ENCODE data around the gene PSTPIP2.

PSTPIP2 gene

GRCh38 chr18:46040747-46041104 lies 31.3 kb downstream of the PSTPIP2 start:
- H3K4me3 ChIP-seq (ENCODE audit: low read depth, low read length) = no peak overlapping the region
- no peak for DNase-seq (ENCODE audit: low read depth)

GRCh38 chr18:46040033-46040746 lies 31.9 kb downstream of the PSTPIP2 start:
- DNase-seq (ENCODE audit: low read depth) = no peak
- H3K4me3 ChIP-seq (ENCODE audit: low read depth, low read length) = no peak overlapping the region

- DNase-seq (ENCODE audit: low read depth) = no peak
- H3K4me3 ChIP-seq (ENCODE audit: low read depth, low read length) = no peak overlapping the region
Observed at GRCh38 chr18:46037512-46038305, 34.4 kb downstream of the PSTPIP2 start.

GRCh38 chr18:46035696-46036680 lies 36.1 kb downstream of the PSTPIP2 start:
- no peak overlapping the region for H3K4me3 ChIP-seq (ENCODE audit: low read depth, low read length)
- no peak for DNase-seq (ENCODE audit: low read depth)

- no peak overlapping the region for H3K4me3 ChIP-seq (ENCODE audit: low read depth, low read length)
Observed at GRCh38 chr18:46034230-46034629, 37.8 kb downstream of the PSTPIP2 start.

GRCh38 chr18:46031741-46032140 lies 40.3 kb downstream of the PSTPIP2 start:
- no peak for DNase-seq (ENCODE audit: low read depth)
- no peak overlapping the region for H3K4me3 ChIP-seq (ENCODE audit: low read depth, low read length)

More at GRCh38 chr18:46034230-46034629, 37.8 kb downstream of the PSTPIP2 start:
- no peak for DNase-seq (ENCODE audit: low read depth)

GRCh38 chr18:46028536-46028891 lies 43.5 kb downstream of the PSTPIP2 start:
- no peak for DNase-seq (ENCODE audit: low read depth)
- H3K4me3 ChIP-seq (ENCODE audit: low read depth, low read length) = peak overlapping the region; percentile 54

GRCh38 chr18:46019936-46020335 lies 52.1 kb downstream of the PSTPIP2 start:
- H3K4me3 ChIP-seq (ENCODE audit: low read depth, low read length) = no peak overlapping the region
- DNase-seq (ENCODE audit: low read depth) = no peak

GRCh38 chr18:46013484-46014189 lies 58.4 kb downstream of the PSTPIP2 start:
- H3K4me3 ChIP-seq (ENCODE audit: low read depth, low read length) = no peak overlapping the region
- no peak for DNase-seq (ENCODE audit: low read depth)

- no peak for DNase-seq (ENCODE audit: low read depth)
- no peak overlapping the region for H3K4me3 ChIP-seq (ENCODE audit: low read depth, low read length)
Observed at GRCh38 chr18:46010676-46011075, 61.4 kb downstream of the PSTPIP2 start.

- no peak overlapping the region for H3K4me3 ChIP-seq (ENCODE audit: low read depth, low read length)
Observed at GRCh38 chr18:46010050-46010449, 62.0 kb downstream of the PSTPIP2 start.

GRCh38 chr18:46009125-46009840 lies 62.8 kb downstream of the PSTPIP2 start:
- H3K4me3 ChIP-seq (ENCODE audit: low read depth, low read length) = no peak overlapping the region
- no peak for DNase-seq (ENCODE audit: low read depth)

More at GRCh38 chr18:46010050-46010449, 62.0 kb downstream of the PSTPIP2 start:
- no peak for DNase-seq (ENCODE audit: low read depth)

GRCh38 chr18:46008531-46008930 lies 63.5 kb downstream of the PSTPIP2 start:
- DNase-seq (ENCODE audit: low read depth) = no peak
- H3K4me3 ChIP-seq (ENCODE audit: low read depth, low read length) = no peak overlapping the region

- DNase-seq (ENCODE audit: low read depth) = no peak
- no peak overlapping the region for H3K4me3 ChIP-seq (ENCODE audit: low read depth, low read length)
Observed at GRCh38 chr18:46007165-46007564, 64.9 kb downstream of the PSTPIP2 start.

- DNase-seq (ENCODE audit: low read depth) = no peak
- no peak overlapping the region for H3K4me3 ChIP-seq (ENCODE audit: low read depth, low read length)
Observed at GRCh38 chr18:46002934-46003333, 69.1 kb downstream of the PSTPIP2 start.

GRCh38 chr18:46001892-46002291 lies 70.2 kb downstream of the PSTPIP2 start:
- DNase-seq (ENCODE audit: low read depth) = no peak
- H3K4me3 ChIP-seq (ENCODE audit: low read depth, low read length) = no peak overlapping the region

- no peak overlapping the region for H3K4me3 ChIP-seq (ENCODE audit: low read depth, low read length)
- DNase-seq (ENCODE audit: low read depth) = no peak
Observed at GRCh38 chr18:46001074-46001473, 71.0 kb downstream of the PSTPIP2 start.

- H3K4me3 ChIP-seq (ENCODE audit: low read depth, low read length) = no peak overlapping the region
- DNase-seq (ENCODE audit: low read depth) = no peak
Observed at GRCh38 chr18:45999536-45999935, 72.5 kb downstream of the PSTPIP2 start.

GRCh38 chr18:45998244-45998643 lies 73.8 kb downstream of the PSTPIP2 start:
- DNase-seq (ENCODE audit: low read depth) = no peak
- no peak overlapping the region for H3K4me3 ChIP-seq (ENCODE audit: low read depth, low read length)

Measured in skeletal muscle cell (primary cell).